ENCODE measurements around the gene SPA17. TPM values are rescaled to one million over a fixed set of nuclear protein-coding genes. Genes with fewer than 3 reads are reported as not detected.

Gene SPA17
- polyA plus RNA-seq, 3 donors = 0.75 to 6.7 (median 4.2) TPM

GRCh38 chr11:124638500-124638899 lies 35.2 kb upstream of the SPA17 start:
- no peaks in the 10 kb centered on the region for H3K4me1 Mint-ChIP-seq
- DNase-seq = no peak
- intact Hi-C loops (cut with micrococcal nuclease) = no loop called here
- H3K79me2 ChIP-seq (ENCODE audit: insufficient read depth, low read length) = no peaks in the 10 kb centered on the region
- H4K20me1 ChIP-seq (ENCODE audit: insufficient read depth, low read length) = no peaks in the 10 kb centered on the region
- peaks cover 0 to 7% (median 2%) of the 10 kb centered on the region in 7 donors for H3K9me3 Mint-ChIP-seq
- no peak overlapping the region for H3K9ac ChIP-seq (ENCODE audit: insufficient read depth, low read length, poor library complexity, severe bottlenecking)
- H3K4me3 Mint-ChIP-seq = no peak overlapping the region
- H3K36me3 ChIP-seq (replicated peaks in 1 of 2; ENCODE audit: control insufficient read depth in 1 of 2, insufficient read depth in 2 of 2, low read length in 2 of 2) = peaks cover 44 to 57% of the 10 kb centered on the region in 2 donors
- H3K4me1 ChIP-seq (ENCODE audit: control insufficient read depth in 1 of 2, insufficient read depth in 2 of 2, low read length in 2 of 2) = no peaks in the 10 kb centered on the region
- peaks cover 0 to 3% of the 10 kb centered on the region in 2 donors for H3K9me3 ChIP-seq (replicated peaks in 1 of 2; ENCODE audit: control insufficient read depth in 1 of 2, insufficient read depth in 1 of 2, low read length in 2 of 2)
- H3K4me2 ChIP-seq (replicated peaks; ENCODE audit: extremely low read depth, low read length, poor library complexity, severe bottlenecking) = no peak overlapping the region
- no peaks in the 10 kb centered on the region for H3K27me3 ChIP-seq (ENCODE audit: control insufficient read depth in 2 of 2, insufficient read depth in 2 of 2, low read length in 2 of 2)
- H3K4me3 ChIP-seq (replicated peaks in 1 of 3; ENCODE audit: low read depth in 2 of 3, low read length in 3 of 3) = no peak overlapping the region
- no peak overlapping the region for H2AFZ ChIP-seq (ENCODE audit: insufficient read depth, low read depth, low read length, poor library complexity, severe bottlenecking)
- TF ChIP-seq CTCF (IDR thresholded peaks at IDR 0.05) = no peak
- H3K27ac Mint-ChIP-seq = no peak overlapping the region
- WGBS (ENCODE audit: insufficient coverage) = no CpG with 5 or more reads among the region's 3 CpGs
- H3K27me3 Mint-ChIP-seq (ENCODE audit: low read depth in 3 of 3) = peaks cover 0 to 2% (median 0%) of the 10 kb centered on the region in 3 donors
- no peak overlapping the region for H3K27ac ChIP-seq (ENCODE audit: low read depth in 1 of 2, low read length in 2 of 2)
- peaks cover 42 to 53% of the 10 kb centered on the region in 2 donors for H3K36me3 Mint-ChIP-seq

- no peaks in the 10 kb centered on the region for H3K27me3 ChIP-seq (ENCODE audit: control insufficient read depth in 2 of 2, insufficient read depth in 2 of 2, low read length in 2 of 2)
- intact Hi-C loops (cut with micrococcal nuclease) = no loop called here
- 100% methylated on average over 1 of the region's 1 CpG for WGBS (ENCODE audit: insufficient coverage)
- Mint-ChIP-seq H3K27ac (peak overlapping the region in 1 of 7 donors; percentile 9), H3K27me3 (ENCODE audit: low read depth in 3 of 3) (peaks cover 0 to 2% (median 0%) of the 10 kb centered on the region in 3 donors), H3K9me3 (peaks cover 0 to 7% (median 2%) of the 10 kb centered on the region in 7 donors), H3K36me3 (peaks cover 38 to 46% of the 10 kb centered on the region in 2 donors), H3K4me1 (no peaks in the 10 kb centered on the region), H3K4me3 (no peak overlapping the region)
- peaks cover 0 to 3% of the 10 kb centered on the region in 2 donors for H3K9me3 ChIP-seq (replicated peaks in 1 of 2; ENCODE audit: control insufficient read depth in 1 of 2, insufficient read depth in 1 of 2, low read length in 2 of 2)
- H3K79me2 ChIP-seq (ENCODE audit: insufficient read depth, low read length) = no peaks in the 10 kb centered on the region
- no peak overlapping the region for H3K27ac ChIP-seq (ENCODE audit: low read depth in 1 of 2, low read length in 2 of 2)
- H3K4me3 ChIP-seq (replicated peaks in 1 of 3; ENCODE audit: low read depth in 2 of 3, low read length in 3 of 3) = no peak overlapping the region
- H4K20me1 ChIP-seq (ENCODE audit: insufficient read depth, low read length) = no peaks in the 10 kb centered on the region
- H3K4me1 ChIP-seq (ENCODE audit: control insufficient read depth in 1 of 2, insufficient read depth in 2 of 2, low read length in 2 of 2) = peaks cover 0 to under 1% of the 10 kb centered on the region in 2 donors
- no peak overlapping the region for H3K9ac ChIP-seq (ENCODE audit: insufficient read depth, low read length, poor library complexity, severe bottlenecking)
- no peak for TF ChIP-seq CTCF (IDR thresholded peaks at IDR 0.05)
- H2AFZ ChIP-seq (ENCODE audit: insufficient read depth, low read depth, low read length, poor library complexity, severe bottlenecking) = no peak overlapping the region
- no peak for DNase-seq
- peaks cover 38 to 50% of the 10 kb centered on the region in 2 donors for H3K36me3 ChIP-seq (replicated peaks in 1 of 2; ENCODE audit: control insufficient read depth in 1 of 2, insufficient read depth in 2 of 2, low read length in 2 of 2)
- H3K4me2 ChIP-seq (replicated peaks; ENCODE audit: extremely low read depth, low read length, poor library complexity, severe bottlenecking) = no peak overlapping the region
These were observed 34.5 kb upstream of the SPA17 start for GRCh38 chr11:124639186-124639585.

Measured in CD14-positive monocyte (primary cell).